ENCODE data around the gene USP21. TPM values are rescaled to one million over a fixed set of nuclear protein-coding genes. Genes with fewer than 3 reads are reported as not detected.

Gene USP21
- total RNA-seq, 4 donors from 2014 or later: 12.9 to 53.1 (median 20.6) TPM

Small RNA genes within 50 kb of the gene (small RNA-seq; reads per million reads assigned to genes)
- not detected for gene RF01225

Other genes with a start within 250 kb of the USP21 start
- not detected for gene ITLN2, start 204.7 kb upstream of the USP21 start, total RNA-seq
- gene F11R, start 138.3 kb upstream of the USP21 start, total RNA-seq: 10 to 100 TPM in 3 of 4 donors, 1 to 10 TPM in 1; 6.9 to 23.1 (median 14.9) TPM
- 10 to 100 TPM; 15.7 to 46.9 (median 37.4) TPM for gene TSTD1, start 120.5 kb upstream of the USP21 start, total RNA-seq
- 10 to 100 TPM; 59.4 to 66.1 (median 62.9) TPM for gene USF1, start 113.5 kb upstream of the USP21 start, total RNA-seq
- 10 to 100 TPM in 2 of 4 donors, 1 to 10 TPM in 2; 6.1 to 14.1 (median 10.2) TPM for gene ARHGAP30, start 89.6 kb upstream of the USP21 start, total RNA-seq
- not detected for gene NECTIN4, start 69.9 kb upstream of the USP21 start, total RNA-seq
- gene KLHDC9, start 61.1 kb upstream of the USP21 start, total RNA-seq: 10 to 100 TPM in 1 of 4 donors, 1 to 10 TPM in 3; 7.9 to 12.9 (median 9.1) TPM
- gene PFDN2, start 41.5 kb upstream of the USP21 start, total RNA-seq: 10 to 100 TPM; 12.0 to 41.7 (median 39.8) TPM
- gene NIT1, start 41.4 kb upstream of the USP21 start, total RNA-seq: 10 to 100 TPM; 26.4 to 43.0 (median 32.9) TPM
- 10 to 100 TPM; 20.1 to 48.8 (median 27.0) TPM for gene DEDD, start 26.8 kb upstream of the USP21 start, total RNA-seq
- 10 to 100 TPM; 34.1 to 51.5 (median 37.6) TPM for gene UFC1, start 5.5 kb upstream of the USP21 start, total RNA-seq
- gene PPOX, start 6.9 kb downstream of the USP21 start, total RNA-seq: 10 to 100 TPM; 25.6 to 39.3 (median 26.5) TPM
- 10 to 100 TPM; 18.8 to 41.4 (median 24.3) TPM for gene B4GALT3, start 18.0 kb downstream of the USP21 start, total RNA-seq
- gene ADAMTS4, start 39.6 kb downstream of the USP21 start, total RNA-seq: 10 to 100 TPM in 3 of 4 donors, 1 to 10 TPM in 1; 9.0 to 54.9 (median 19.5) TPM
- gene NDUFS2, start 42.9 kb downstream of the USP21 start, total RNA-seq: 100 to 1,000 TPM in 2 of 4 donors, 10 to 100 TPM in 2; 73.0 to 118 (median 103) TPM
- 100 to 1,000 TPM in 1 of 4 donors, 10 to 100 TPM in 3; 40.6 to 190 (median 50.9) TPM for gene FCER1G, start 55.8 kb downstream of the USP21 start, total RNA-seq
- gene APOA2, start 64.1 kb downstream of the USP21 start, total RNA-seq: not detected
- 10 to 100 TPM in 1 of 4 donors, 1 to 10 TPM in 3; 4.3 to 13.8 (median 8.0) TPM for gene TOMM40L, start 66.6 kb downstream of the USP21 start, total RNA-seq
- gene NR1I3, start 78.7 kb downstream of the USP21 start, total RNA-seq: not detected
- gene PCP4L1, start 99.2 kb downstream of the USP21 start, total RNA-seq: 1 to 10 TPM in 1 of 4 donors, under 1 TPM in 1, not detected in 2; 0.42 to 1.2 TPM
- gene MPZ, start 150.5 kb downstream of the USP21 start, total RNA-seq: 1,000 to 10,000 TPM in 3 of 4 donors, 100 to 1,000 TPM in 1; 570 to 1,776 (median 1,657) TPM
- 100 to 1,000 TPM in 1 of 4 donors, 10 to 100 TPM in 3; 27.9 to 144 (median 48.4) TPM for gene SDHC, start 154.9 kb downstream of the USP21 start, total RNA-seq
- gene CFAP126, start 208.4 kb downstream of the USP21 start, total RNA-seq: under 1 TPM in 1 of 4 donors, not detected in 3; 0.90 TPM